ENCODE data around the gene UFSP2.

GRCh38 chr4:185416955-185417354, 8.8 kb downstream of the UFSP2 start:
- TF ChIP-seq, protein P1, sequence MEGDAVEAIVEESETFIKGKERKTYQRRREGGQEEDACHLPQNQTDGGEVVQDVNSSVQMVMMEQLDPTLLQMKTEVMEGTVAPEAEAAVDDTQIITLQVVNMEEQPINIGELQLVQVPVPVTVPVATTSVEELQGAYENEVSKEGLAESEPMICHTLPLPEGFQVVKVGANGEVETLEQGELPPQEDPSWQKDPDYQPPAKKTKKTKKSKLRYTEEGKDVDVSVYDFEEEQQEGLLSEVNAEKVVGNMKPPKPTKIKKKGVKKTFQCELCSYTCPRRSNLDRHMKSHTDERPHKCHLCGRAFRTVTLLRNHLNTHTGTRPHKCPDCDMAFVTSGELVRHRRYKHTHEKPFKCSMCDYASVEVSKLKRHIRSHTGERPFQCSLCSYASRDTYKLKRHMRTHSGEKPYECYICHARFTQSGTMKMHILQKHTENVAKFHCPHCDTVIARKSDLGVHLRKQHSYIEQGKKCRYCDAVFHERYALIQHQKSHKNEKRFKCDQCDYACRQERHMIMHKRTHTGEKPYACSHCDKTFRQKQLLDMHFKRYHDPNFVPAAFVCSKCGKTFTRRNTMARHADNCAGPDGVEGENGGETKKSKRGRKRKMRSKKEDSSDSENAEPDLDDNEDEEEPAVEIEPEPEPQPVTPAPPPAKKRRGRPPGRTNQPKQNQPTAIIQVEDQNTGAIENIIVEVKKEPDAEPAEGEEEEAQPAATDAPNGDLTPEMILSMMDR (IDR thresholded peaks at IDR 0.05): no peak
- TF ChIP-seq POLR2A (IDR thresholded peaks at IDR 0.05): no peak
